HG03457 (cell line): ENCODE data around the gene SH2D1B.
"Not testable (repeated sequence)": the region's sequence is repeated elsewhere in the genome, so short reads cannot be mapped to it uniquely, and the experiment has no call there.

Experiments
- ATAC-seq: cut with Tn5 transposase; IDR thresholded peaks from one replicate; pipeline ENCODE4 v1.9.1; 2021; ENCODE audit warnings: moderate number of reproducible peaks; ENCODE audit not compliant: unreplicated experiment

The SH2D1B gene

DNA sequence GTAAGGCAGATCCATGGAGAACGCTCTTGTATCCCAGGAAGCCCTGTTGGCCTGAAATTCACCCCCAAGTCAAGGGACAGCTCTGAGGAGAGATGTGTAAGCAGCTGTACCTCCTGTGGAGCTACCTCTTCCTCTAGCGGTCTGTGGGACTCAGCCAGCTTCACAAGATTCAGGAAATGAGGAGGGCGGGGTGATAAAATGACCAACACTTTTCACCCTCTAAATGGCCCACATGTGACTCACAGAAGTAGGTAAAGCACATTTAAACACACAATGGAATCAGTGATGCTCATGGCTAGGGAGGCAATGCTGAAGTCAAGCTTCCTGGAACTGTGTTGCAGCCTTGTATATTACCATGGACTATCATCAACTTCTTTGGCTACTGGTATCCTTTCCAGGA is at the start of gene SH2D1B:
Gene SH2D1B (minus strand): TSS at position 135 of the 400 bp plus-strand sequence. CDS start 120 bp downstream, at position 15.
- ATAC-seq = no peak

GRCh38 chr1:162458236-162458635 is 46.3 kb upstream of the SH2D1B start:
- ATAC-seq = no peak

- ATAC-seq = no peak
Observed at GRCh38 chr1:162456323-162456722, 44.4 kb upstream of the SH2D1B start.

DNA sequence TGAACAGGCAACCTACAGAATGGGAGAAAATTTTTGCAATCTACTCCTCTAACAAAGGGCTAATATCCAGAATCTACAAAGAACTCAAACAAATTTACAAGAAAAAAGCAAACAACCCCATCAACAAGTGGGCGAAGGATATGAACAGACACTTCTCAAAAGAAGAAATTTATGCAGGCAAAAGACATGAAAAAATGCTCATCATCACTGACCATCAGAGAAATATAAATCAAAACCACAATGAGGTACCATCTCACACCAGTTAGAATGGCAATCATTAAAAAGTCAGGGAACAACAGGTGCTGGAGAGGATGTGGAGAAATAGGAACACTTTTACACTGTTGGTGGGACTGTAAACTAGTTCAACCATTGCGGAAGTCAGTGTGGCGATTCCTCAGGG is 42.4 kb upstream of the SH2D1B start:
- ATAC-seq = not testable (repeated sequence)

DNA sequence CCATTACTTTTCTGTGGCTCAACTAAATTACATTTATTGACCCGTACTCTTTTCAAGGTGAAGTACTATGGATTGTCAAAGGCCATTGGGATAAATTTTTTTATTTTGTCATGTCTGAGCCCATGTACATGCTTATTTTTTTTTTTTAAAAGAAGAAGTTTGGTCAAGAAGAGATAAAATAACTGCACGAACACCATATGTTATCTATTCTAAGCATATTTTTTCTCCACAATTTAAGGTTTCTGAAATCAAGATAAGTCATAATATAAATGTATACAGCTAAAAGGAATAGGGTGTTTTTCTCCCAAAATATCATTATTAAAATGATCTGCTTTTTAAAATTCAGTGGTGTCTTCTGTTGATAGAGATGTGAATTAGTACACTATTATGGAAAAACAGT is 35.0 kb upstream of the SH2D1B start:
- ATAC-seq = no peak

GRCh38 chr1:162444903-162445302 is 33.0 kb upstream of the SH2D1B start:
- ATAC-seq = no peak

DNA sequence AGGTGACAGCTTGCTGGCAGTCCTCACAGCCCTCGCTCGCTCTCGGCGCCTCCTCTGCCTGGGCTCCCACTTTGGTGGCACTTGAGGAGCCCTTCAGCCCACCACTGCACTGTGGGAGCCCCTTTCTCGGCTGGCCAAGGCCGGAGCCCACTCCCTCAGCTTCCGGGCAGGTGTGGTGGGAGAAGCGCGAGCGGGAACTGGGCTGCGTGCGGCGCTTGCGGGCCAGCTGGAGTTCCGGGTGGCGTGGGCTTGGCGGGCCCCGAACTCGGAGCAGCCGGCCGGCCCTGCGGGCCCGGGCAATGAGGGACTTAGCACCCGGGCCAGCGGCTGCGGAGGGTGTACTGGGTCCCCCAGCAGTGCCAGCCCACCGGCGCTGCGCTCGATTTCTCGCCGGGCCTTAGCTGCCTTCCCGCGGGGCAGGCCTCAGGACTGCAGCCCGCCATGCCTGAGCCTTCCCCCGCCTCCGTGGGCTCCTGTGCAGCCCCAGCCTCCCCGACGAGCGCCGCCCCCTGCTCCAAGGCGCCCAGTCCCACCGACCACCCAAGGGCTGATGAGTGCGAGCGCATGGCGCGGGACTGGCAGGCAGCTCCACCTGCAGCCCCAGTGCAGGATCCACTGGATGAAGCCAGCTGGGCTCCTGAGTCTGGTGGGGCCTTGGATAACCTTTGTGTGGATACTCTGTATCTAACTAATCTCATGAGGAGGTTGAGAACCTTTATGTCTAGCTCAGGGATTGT is 21.2 kb upstream of the SH2D1B start:
- not testable (repeated sequence) for ATAC-seq

DNA sequence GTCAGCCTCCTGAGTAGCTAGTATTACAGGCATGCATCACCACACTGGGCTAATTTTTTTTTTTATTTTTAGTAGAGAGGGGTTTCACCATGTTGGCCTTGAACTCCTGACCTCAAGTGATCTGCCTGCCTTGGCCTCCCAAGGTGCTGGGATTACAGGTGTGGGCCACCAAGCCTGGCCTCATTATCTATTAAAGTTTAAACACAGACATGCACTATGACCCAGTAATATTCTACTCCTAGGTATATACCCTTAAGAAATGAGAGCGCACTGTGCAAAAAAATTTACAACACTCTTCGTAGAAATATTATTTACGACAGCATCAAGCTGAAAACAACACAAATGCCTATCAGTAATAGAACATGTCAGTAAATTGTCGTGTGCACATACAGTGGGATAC is 18.6 kb upstream of the SH2D1B start:
- no peak for ATAC-seq

DNA sequence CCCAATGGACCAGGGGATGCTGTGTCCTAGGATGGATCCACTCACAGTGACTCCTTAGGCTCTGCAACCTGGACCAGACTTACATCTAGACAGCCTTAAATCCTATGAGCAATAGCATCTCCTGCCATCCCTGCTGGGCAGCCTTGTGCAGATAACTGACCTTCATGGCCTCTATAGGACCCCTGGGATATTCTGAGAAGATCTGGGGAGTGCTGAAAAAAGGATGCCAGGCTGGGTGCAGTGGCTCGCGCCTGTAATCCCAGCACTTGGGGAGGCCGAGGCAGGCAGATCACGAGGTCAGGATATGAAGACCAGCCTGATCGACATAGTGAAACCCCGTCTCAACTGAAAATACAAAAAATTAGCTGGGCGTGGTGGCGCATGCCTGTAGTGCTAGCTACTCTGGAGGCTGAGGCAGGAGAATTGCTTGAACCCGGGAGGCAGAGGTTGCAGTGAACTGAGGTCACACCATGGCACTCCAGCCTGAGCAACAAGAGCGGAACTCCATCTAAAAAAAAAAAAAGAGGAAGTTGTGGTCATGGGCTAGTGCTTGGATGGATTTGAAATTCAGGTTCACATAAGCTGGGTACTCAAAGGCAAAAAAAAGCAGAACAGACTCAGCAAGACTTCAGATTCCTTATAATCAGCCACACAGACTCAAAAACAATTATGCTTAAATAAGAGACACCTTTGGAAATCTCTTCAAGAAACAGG is 10.9 kb upstream of the SH2D1B start:
- ATAC-seq = no peak

DNA sequence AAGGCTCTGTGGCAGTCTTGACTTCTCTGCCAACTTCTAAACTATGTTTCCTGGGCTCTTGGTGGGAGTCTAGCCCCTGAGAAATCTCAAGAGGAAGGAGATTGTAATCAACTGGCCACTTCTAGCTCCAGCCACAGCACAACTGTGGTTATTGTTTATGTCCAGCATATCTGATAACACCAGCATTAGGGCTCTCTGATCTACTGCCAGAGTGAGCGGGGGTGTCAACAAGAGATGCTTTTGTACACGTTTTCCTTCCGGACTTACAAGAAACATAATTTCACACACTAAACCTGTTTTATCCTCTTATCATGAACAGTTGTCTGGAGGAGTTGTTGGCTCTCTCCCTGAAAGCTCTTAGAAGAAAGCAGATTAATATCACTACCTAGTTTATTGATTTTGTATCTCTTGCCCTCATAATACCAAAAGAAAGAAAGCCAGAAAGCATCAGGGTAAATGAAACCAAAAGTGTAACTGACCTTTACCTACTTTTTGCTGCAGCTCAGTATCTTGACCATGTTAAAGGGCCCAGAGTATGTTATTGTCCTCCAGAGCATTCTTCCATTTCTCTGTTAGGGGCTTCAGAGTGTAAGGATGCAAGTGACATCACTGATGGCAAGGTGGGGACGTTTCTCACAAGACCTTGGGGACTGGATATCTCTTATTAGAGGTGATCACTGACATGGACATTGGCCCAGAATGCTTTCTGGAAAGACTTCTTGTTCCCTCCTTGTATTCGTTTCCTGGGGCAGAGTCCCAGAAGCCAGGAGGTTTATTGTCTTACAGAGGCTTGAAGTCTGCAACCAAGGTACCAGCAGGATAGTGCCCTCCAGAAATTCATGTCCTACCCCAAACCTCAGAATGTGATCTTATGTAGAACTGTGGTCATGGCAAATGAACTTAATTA is 9.6 kb upstream of the SH2D1B start:
- no peak for ATAC-seq

GRCh38 chr1:162420120-162420519 is 8.2 kb upstream of the SH2D1B start:
- no peak for ATAC-seq

- not testable (repeated sequence) for ATAC-seq
Observed at GRCh38 chr1:162419450-162419931, 7.6 kb upstream of the SH2D1B start.

DNA sequence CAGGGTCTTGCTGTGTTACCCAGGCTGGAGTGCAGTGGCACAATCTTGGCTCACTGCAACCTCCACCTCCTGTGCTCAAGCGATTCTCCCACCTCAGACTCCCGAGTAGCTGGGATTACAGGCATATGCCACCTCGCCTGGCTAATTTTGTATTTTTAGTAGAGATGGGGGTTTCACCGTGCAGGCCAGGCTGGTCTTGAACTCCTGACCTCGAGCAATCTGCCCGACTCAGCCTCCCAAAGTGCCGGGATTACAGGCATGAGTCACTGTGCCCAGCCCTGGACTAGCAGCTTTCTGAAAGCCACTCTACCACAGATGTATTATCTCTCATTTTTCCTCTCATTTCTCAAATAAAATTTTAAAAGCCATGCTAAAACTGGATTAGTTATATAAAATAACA is 6.6 kb upstream of the SH2D1B start:
- ATAC-seq = not testable (repeated sequence)

- ATAC-seq = no peak
Observed at GRCh38 chr1:162417650-162418049, 5.7 kb upstream of the SH2D1B start.

GRCh38 chr1:162416909-162417308 is 5.0 kb upstream of the SH2D1B start:
- no peak for ATAC-seq

DNA sequence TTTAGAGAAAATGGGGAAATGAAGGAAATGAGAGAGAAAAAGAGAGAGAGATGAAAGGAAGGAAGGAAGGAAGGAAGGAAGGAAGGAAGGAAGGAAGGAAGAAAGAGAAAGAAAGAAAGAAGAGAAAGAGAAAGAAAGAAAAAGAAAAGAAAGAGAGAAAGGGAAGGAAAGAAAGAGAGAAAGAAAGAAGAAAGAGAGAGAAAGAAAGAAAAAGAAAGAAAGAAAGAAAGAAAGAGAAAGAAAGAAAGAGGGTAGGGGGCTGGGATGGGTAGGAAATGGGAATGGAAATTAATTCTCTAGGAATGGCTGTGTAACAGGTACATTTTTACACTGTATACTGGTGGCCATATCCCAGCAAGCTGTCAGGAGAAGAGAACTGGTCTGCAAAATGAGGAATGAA is 4.3 kb upstream of the SH2D1B start:
- ATAC-seq = no peak

GRCh38 chr1:162407539-162407938 is 4.4 kb downstream of the SH2D1B start:
- ATAC-seq = no peak

DNA sequence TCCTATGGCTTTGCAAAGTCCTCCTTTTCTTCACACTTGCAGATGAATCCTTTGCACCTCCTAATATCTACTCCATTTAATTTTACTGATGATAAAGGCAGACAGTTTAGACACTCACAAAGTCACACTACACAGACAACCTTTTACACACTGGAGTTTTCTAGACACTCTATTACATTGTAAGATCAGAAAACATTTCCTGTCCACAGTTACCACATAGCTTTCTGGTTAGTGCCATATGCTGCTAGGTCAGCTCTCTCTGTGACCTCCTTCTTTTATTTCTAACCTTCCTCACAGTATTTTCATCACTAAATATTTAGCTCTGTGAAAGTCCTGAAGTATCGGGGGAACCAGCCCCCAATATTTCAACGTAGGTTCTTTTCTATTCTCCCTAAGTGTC is 5.1 kb downstream of the SH2D1B start:
- ATAC-seq = no peak

DNA sequence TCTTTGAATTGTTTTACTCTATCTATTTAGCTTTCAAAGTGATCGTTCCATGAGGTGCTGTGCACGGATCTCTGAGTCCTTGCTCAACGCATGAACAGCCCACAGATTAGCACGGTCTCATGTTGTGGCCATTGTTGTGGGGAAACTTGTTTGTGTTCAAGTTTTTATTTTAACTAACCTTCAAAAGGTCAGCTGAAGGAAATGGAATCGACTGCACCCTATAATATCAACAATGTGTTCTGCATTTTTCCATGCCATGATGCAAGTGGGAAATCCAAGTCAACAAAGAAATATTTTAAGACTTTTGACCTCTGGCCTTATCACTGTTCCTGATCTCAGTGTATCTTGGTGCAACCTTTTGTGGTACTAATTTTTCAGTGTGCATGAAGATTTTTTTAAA is 6.1 kb downstream of the SH2D1B start:
- ATAC-seq = no peak

DNA sequence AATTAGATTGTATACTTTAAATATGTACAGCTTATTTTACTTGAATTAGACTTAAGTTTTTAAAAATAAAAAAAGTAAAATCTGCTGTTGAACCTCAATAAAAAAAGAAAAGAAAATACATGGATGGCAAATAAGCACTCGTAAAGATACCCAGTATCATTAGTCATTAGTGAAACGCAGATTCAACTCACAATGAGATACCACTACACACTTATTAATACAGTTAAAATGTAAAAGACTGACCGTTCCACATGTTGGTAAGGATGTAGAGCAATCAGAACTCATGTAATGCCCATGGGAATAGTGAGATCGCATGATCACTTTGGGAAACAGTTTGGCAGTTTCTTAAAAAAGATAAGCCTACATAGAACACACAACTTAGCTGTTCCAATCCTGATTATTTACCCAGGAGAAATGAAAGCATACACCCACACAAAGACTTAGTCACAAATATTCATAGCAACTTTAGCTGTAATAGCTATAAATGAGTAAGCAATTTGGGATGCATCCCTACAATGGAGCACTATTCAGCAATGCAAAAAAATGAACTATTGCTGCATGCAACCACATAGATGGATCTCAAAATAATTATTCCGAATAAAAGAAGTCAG is 7.3 kb downstream of the SH2D1B start:
- no peak for ATAC-seq
